Adrenal gland (tissue), 5 donors: Measurements from ENCODE around the gene ABCF2.

Experiments used
- CTCF ChIP-seq, 6 experiments: fragments of 450-650 bp in 4 of 6; fragments of 200-600 bp in 2 of 6; sonication (generic) in 1 of 6; IDR thresholded peaks; 1 replicate in 5 of 6; 2 replicates in 1 of 6; pipeline versions ENCODE4 v1.5.1 to v1.8.0; 2016 to 2021; ENCODE audit warnings: antibody characterized with exemption in 6 of 6, mild to moderate bottlenecking in 2 of 6, moderate library complexity in 1 of 6
- POLR2A ChIP-seq, 2 donors: fragments of 450-650 bp; IDR thresholded peaks; one replicate each; pipeline ENCODE4 v1.6.1; 2017; ENCODE audit warnings: antibody characterized with exemption in 2 of 2, mild to moderate bottlenecking in 2 of 2, moderate library complexity in 1 of 2
- donor health status: DM: no; HTN: no; CAD: no.

- TF ChIP-seq CTCF (IDR thresholded peaks at IDR 0.05) (no peak), POLR2A (IDR thresholded peaks at IDR 0.05) (no peak)
Measured at GRCh38 chr7:151261529-151261928, 34.5 kb upstream of the ABCF2 start.
